Caco-2 (cell line): ENCODE measurements around the gene ZC3H12C. TPM values are rescaled to one million over a fixed set of nuclear protein-coding genes. Genes with fewer than 3 reads are reported as not detected.
"Not testable (repeated sequence)": the region's sequence is repeated elsewhere in the genome, so short reads cannot be mapped to it uniquely, and the experiment has no call there.

Source experiments
- BruUV-seq: library from RNA; stranded (reverse); fragments of 400-500 nt; replicated peaks from 2 replicates; lab custom pipeline; 2021; lab: Mats Ljungman, UMichigan
- CTCF ChIA-PET: fragments of 300-600 bp; sonication (Branson Sonifier 250); formaldehyde crosslinking; loops from one replicate; lab custom pipeline; 2022; ENCODE audit warnings: antibody characterized with exemption; lab: Charles Lee
- POLR2A ChIA-PET: fragments of 300-600 bp; sonication (Branson Sonifier 250); formaldehyde crosslinking; loops from one replicate; lab custom pipeline; 2022; ENCODE audit warnings: antibody characterized with exemption; lab: Charles Lee
- DNase-seq, 2 experiments: peaks; one replicate each; pipeline versions ENCODE4 v3.0.0 to v3.0.0-alpha.2; 2020 to 2022
- H3K27me3 ChIP-seq: replicated peaks from 2 replicates; pipeline ENCODE4 v1.6.0; 2011; ENCODE audit warnings: low read length; ENCODE audit not compliant: control insufficient read depth, insufficient read depth
- H3K36me3 ChIP-seq: 2 replicates; pipeline ENCODE4 v1.5.1; 2011; ENCODE audit warnings: low read length; ENCODE audit not compliant: control insufficient read depth, insufficient read depth
- H3K4me1 ChIP-seq: fragments of 250-450 bp; sonication (Bioruptor Pico); 2 replicates; pipeline ENCODE4 v1.5.1; 2020; ENCODE audit warnings: mild to moderate bottlenecking
- H3K4me3 ChIP-seq: 2 replicates; pipeline ENCODE4 v1.5.1; 2011; ENCODE audit warnings: low read depth, mild to moderate bottlenecking, control low read depth, low read length
- H3K9me3 ChIP-seq: fragments of 250-450 bp; sonication (Bioruptor Pico); 2 replicates; pipeline ENCODE4 v1.5.1; 2020; ENCODE audit warnings: mild to moderate bottlenecking, moderate library complexity
- H3K27ac Mint-ChIP-seq: one replicate; pipeline ENCODE4 v1.8.0; 2022; ENCODE audit warnings: mixed read lengths; ENCODE audit not compliant: unreplicated experiment
- H3K27me3 Mint-ChIP-seq: one replicate; pipeline ENCODE4 v1.8.0; 2022; ENCODE audit warnings: mixed read lengths; ENCODE audit not compliant: insufficient read depth, unreplicated experiment
- H3K36me3 Mint-ChIP-seq: one replicate; pipeline ENCODE4 v1.8.0; 2022; ENCODE audit warnings: mild to moderate bottlenecking, mixed read lengths; ENCODE audit not compliant: insufficient read depth, unreplicated experiment
- H3K4me1 Mint-ChIP-seq: one replicate; pipeline ENCODE4 v1.8.0; 2022; ENCODE audit warnings: low read depth, mixed read lengths; ENCODE audit not compliant: unreplicated experiment
- H3K4me3 Mint-ChIP-seq: one replicate; pipeline ENCODE4 v1.8.0; 2022; ENCODE audit warnings: mild to moderate bottlenecking, moderate library complexity, mixed read lengths; ENCODE audit not compliant: unreplicated experiment
- H3K9me3 Mint-ChIP-seq: one replicate; pipeline ENCODE4 v1.8.0; 2022; ENCODE audit warnings: mixed read lengths; ENCODE audit not compliant: unreplicated experiment
- CTCF ChIP-seq, 2 experiments: fragments of 200-600 bp in 1 of 2; IDR thresholded peaks; 1 replicate in 1 of 2; 2 replicates in 1 of 2; pipeline versions ENCODE4 v1.5.1 to v1.8.0; 2011 to 2022; ENCODE audit warnings: antibody characterized with exemption in 1 of 2, control low read depth in 1 of 2, inconsistent platforms in 1 of 2, low read depth in 1 of 2, low read length in 1 of 2, mild to moderate bottlenecking in 1 of 2, moderate library complexity in 1 of 2; ENCODE audit not compliant: insufficient read depth in 1 of 2, severe bottlenecking in 1 of 2, unreplicated experiment in 1 of 2
- intact Hi-C: fragments of 100-400 bp; cut with micrococcal nuclease; formaldehyde crosslinking; loops from one replicate; pipeline ENCODE4 v1.10.0; 2022; ENCODE audit not compliant: unreplicated experiment
- total RNA-seq: library from RNA; stranded (reverse); gene quantifications from 2 replicates; pipeline ENCODE4 v1.2.3, GENCODE V29; 2022

The ZC3H12C gene
- total RNA-seq, 1 experiment from 2014 or later = 11.7 TPM

- TF ChIP-seq CTCF (IDR thresholded peaks at IDR 0.05; ENCODE audit: insufficient read depth in 1 of 2, low read depth in 1 of 2, low read length in 1 of 2, severe bottlenecking in 1 of 2, unreplicated experiment in 1 of 2) = no peak
- Mint-ChIP-seq H3K4me3 (no peak overlapping the region), H3K9me3 (no peaks in the 10 kb centered on the region), H3K27ac (no peak overlapping the region), H3K4me1 (peaks cover 11% of the 10 kb centered on the region), H3K36me3 (peaks cover 12% of the 10 kb centered on the region), H3K27me3 (no peaks in the 10 kb centered on the region)
- ChIA-PET POLR2A (no interaction called here), CTCF (no interaction called here)
- Histone ChIP-seq H3K4me1 (no peaks in the 10 kb centered on the region; the same call in 1 of the 2 replicates), H3K27me3 (no peaks in the 10 kb centered on the region), H3K36me3 (no peaks in the 10 kb centered on the region), H3K4me3 (no peak overlapping the region), H3K9me3 (no peaks in the 10 kb centered on the region)
- intact Hi-C loops = loop anchor here (10.0 kb wide), 1 partner anchor 358 kb away; no protein-coding TSS in a partner anchor
- no TSS peak for BruUV-seq
- no peak for DNase-seq
Measured at GRCh38 chr11:110207123-110207522, 113.9 kb downstream of the ZC3H12C start.

GRCh38 chr11:110208678-110209312, 115.6 kb downstream of the ZC3H12C start:
- intact Hi-C loops = loop anchor here (1.0 to 10.0 kb wide), 3 partner anchors 168 to 356 kb away; no protein-coding TSS in a partner anchor
- TF ChIP-seq CTCF (IDR thresholded peaks at IDR 0.05; ENCODE audit: insufficient read depth in 1 of 2, low read depth in 1 of 2, low read length in 1 of 2, severe bottlenecking in 1 of 2, unreplicated experiment in 1 of 2) = peak in 1 of 2 experiments; percentile 20
- CTCF ChIA-PET = interaction anchor here (0.7 to 1.3 kb wide), 2 partner anchors 158 to 168 kb away, joined by 3 to 6 read pairs; no protein-coding TSS in a partner anchor
- peak overlapping the region; percentile 45 for H3K4me3 ChIP-seq
- H3K9me3 Mint-ChIP-seq, H3K4me1 ChIP-seq, H3K27me3 ChIP-seq, H3K36me3 ChIP-seq, H3K27me3 Mint-ChIP-seq, POLR2A ChIA-PET, H3K9me3 ChIP-seq: not testable (repeated sequence)
- Mint-ChIP-seq H3K4me1 (peaks cover 11% of the 10 kb centered on the region), H3K36me3 (peaks cover 12% of the 10 kb centered on the region), H3K4me3 (peak overlapping the region; percentile 81), H3K27ac (peak overlapping the region; percentile 55)
- TSS peak; percentile 9 for BruUV-seq
- peak; percentile 72 to 77 for DNase-seq

GRCh38 chr11:110209313-110209694, 116.1 kb downstream of the ZC3H12C start:
- DNase-seq = peak; percentile 56 to 71
- POLR2A ChIA-PET, H3K9me3 ChIP-seq, H3K27me3 Mint-ChIP-seq, BruUV-seq, H3K9me3 Mint-ChIP-seq, H3K36me3 ChIP-seq, H3K4me1 ChIP-seq, H3K27me3 ChIP-seq: not testable (repeated sequence)
- peak overlapping the region; percentile 45 for H3K4me3 ChIP-seq
- Mint-ChIP-seq H3K27ac (peak overlapping the region; percentile 55), H3K4me1 (peaks cover 11% of the 10 kb centered on the region), H3K4me3 (peak overlapping the region; percentile 81), H3K36me3 (peaks cover 12% of the 10 kb centered on the region)
- CTCF ChIA-PET = interaction anchor here (0.7 to 1.3 kb wide), 2 partner anchors 157 to 168 kb away, joined by 3 to 6 read pairs; no protein-coding TSS in a partner anchor
- intact Hi-C loops = loop anchor here (1.0 to 10.0 kb wide), 3 partner anchors 167 to 355 kb away; no protein-coding TSS in a partner anchor
